Suprapubic skin (tissue), 4 donors: ENCODE results near the gene RRP9. TPM values are rescaled to one million over a fixed set of nuclear protein-coding genes. Genes with fewer than 3 reads are reported as not detected.
"Not testable (repeated sequence)": the region's sequence is repeated elsewhere in the genome, so short reads cannot be mapped to it uniquely, and the experiment has no call there.

Experiments used
- DNase-seq, 2 donors: peaks; one replicate each; pipeline ENCODE4 v3.0.0-alpha.2; 2019; ENCODE audit warnings: low spot score in 2 of 2
- H3K27ac ChIP-seq: fragments of 200-600 bp; sonication (generic); one replicate; pipeline ENCODE4 v1.5.1; 2019
- H3K27me3 ChIP-seq: fragments of 200-600 bp; sonication (generic); one replicate; pipeline ENCODE4 v1.5.1; 2019
- H3K36me3 ChIP-seq: fragments of 200-600 bp; sonication (generic); one replicate; pipeline ENCODE4 v1.5.1; 2019
- H3K4me1 ChIP-seq: fragments of 200-600 bp; sonication (generic); one replicate; pipeline ENCODE4 v1.5.1; 2019
- H3K4me3 ChIP-seq: fragments of 200-600 bp; sonication (generic); one replicate; pipeline ENCODE4 v1.5.1; 2019; ENCODE audit warnings: mild to moderate bottlenecking
- H3K9me3 ChIP-seq: fragments of 200-600 bp; sonication (generic); one replicate; pipeline ENCODE4 v1.5.1; 2019
- EP300 ChIP-seq: sonication (generic); formaldehyde crosslinking; IDR thresholded peaks from one replicate; pipeline ENCODE4 v1.6.1; 2017; ENCODE audit warnings: antibody characterized with exemption
- POLR2A ChIP-seq, 2 donors: fragments of 450-650 bp; IDR thresholded peaks; one replicate each; pipeline ENCODE4 v1.6.1; 2017; ENCODE audit warnings: antibody characterized with exemption in 2 of 2, mild to moderate bottlenecking in 2 of 2, moderate library complexity in 2 of 2
- POLR2AphosphoS5 ChIP-seq, 3 donors: sonication (generic); formaldehyde crosslinking; IDR thresholded peaks; one replicate each; pipeline ENCODE4 v1.6.1; 2017; ENCODE audit warnings: antibody characterized with exemption in 3 of 3
- WGBS: methylation state at CpG from one replicate; pipeline ENCODE4 v1.1.5; 2018; 5-methylcytosine and 5-hydroxymethylcytosine counted together
- total RNA-seq, 4 donors: library from RNA; depleted of rRNA; stranded (reverse); fragments of >200 nt; gene quantifications; one replicate each; pipeline ENCODE4 v1.1.0, GENCODE V29; 2016
- TF ChIP-seq, protein P1 (sequence below), 2 donors: fragments of 200-600 bp in 1 of 2; fragments of 450-650 bp in 1 of 2; sonication (generic) in 1 of 2; IDR thresholded peaks; one replicate each; pipeline ENCODE4 v1.5.1; 2016 to 2019; ENCODE audit warnings: antibody characterized with exemption in 2 of 2, mild to moderate bottlenecking in 1 of 2, moderate library complexity in 1 of 2

The RRP9 gene
- 10 to 100 TPM; 13.4 to 16.7 (median 14.8) TPM for total RNA-seq

GRCh38 chr3:51941798-51942602 is at the start of gene RRP9, which contains the start of gene PARP3:
TSS of gene RRP9 (minus strand) at chr3:51941904. CDS start at chr3:51941867, 37 bp downstream.
TSS of gene PARP3 (plus strand) at chr3:51942363. CDS start at chr3:51943356, 993 bp downstream.
- under 1% methylated on average over 32 of the region's 67 CpGs for WGBS
- H3K36me3 ChIP-seq = peaks cover 21% of the 10 kb centered on the region
- DNase-seq = peak; percentile 100

DNA sequence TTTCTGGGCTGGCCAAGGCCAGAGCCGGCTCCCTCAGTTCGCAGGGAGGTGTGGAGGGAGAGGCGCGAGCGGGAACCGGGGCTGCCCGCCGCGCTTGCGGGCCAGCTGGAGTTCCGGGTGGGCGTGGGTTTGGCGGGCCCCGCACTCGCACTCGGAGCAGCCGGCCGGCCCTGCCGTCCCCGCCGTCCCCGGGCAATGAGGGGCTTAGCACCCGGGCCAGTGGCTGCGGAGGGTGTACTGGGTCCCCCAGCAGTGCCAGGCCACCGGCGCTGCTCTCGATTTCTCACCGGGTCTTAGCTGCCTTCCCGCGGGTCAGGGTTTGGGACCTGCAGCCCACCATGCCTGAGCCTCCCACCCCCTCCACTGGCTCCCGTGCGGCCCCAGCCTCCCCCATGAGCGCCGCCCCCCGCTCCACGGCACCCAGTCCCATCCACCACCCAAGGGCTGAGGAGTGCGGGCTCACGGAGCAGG is 48.8 kb upstream of the RRP9 start:
- not testable (repeated sequence) for DNase-seq, H3K4me3 ChIP-seq, H3K27ac ChIP-seq, H3K9me3 ChIP-seq, H3K27me3 ChIP-seq
- Histone ChIP-seq H3K36me3 (peaks cover 38% of the 10 kb centered on the region), H3K4me1 (peaks cover 23% of the 10 kb centered on the region)
- 92% methylated on average over 7 of the region's 38 CpGs for WGBS

More at GRCh38 chr3:51941798-51942602, at the start of gene RRP9, which contains the start of gene PARP3:
- TF ChIP-seq POLR2AphosphoS5 (IDR thresholded peaks at IDR 0.05) (peak in 2 of 3 donors; percentile 57 to 84), POLR2A (IDR thresholded peaks at IDR 0.05) (peak; percentile 19 to 58), EP300 (no peak)
- TF ChIP-seq, protein P1, sequence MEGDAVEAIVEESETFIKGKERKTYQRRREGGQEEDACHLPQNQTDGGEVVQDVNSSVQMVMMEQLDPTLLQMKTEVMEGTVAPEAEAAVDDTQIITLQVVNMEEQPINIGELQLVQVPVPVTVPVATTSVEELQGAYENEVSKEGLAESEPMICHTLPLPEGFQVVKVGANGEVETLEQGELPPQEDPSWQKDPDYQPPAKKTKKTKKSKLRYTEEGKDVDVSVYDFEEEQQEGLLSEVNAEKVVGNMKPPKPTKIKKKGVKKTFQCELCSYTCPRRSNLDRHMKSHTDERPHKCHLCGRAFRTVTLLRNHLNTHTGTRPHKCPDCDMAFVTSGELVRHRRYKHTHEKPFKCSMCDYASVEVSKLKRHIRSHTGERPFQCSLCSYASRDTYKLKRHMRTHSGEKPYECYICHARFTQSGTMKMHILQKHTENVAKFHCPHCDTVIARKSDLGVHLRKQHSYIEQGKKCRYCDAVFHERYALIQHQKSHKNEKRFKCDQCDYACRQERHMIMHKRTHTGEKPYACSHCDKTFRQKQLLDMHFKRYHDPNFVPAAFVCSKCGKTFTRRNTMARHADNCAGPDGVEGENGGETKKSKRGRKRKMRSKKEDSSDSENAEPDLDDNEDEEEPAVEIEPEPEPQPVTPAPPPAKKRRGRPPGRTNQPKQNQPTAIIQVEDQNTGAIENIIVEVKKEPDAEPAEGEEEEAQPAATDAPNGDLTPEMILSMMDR (IDR thresholded peaks at IDR 0.05) = peak; percentile 98 to 100
- Histone ChIP-seq H3K9me3 (no peaks in the 10 kb centered on the region), H3K27ac (peak within 1 kb of the TSS; percentile 90), H3K27me3 (no peaks in the 10 kb centered on the region), H3K4me3 (peak within 1 kb of the TSS; percentile 82), H3K4me1 (peaks cover 34% of the 10 kb centered on the region)

- TF ChIP-seq POLR2A (IDR thresholded peaks at IDR 0.05) (no peak), POLR2AphosphoS5 (IDR thresholded peaks at IDR 0.05) (no peak), EP300 (no peak)
- TF ChIP-seq, protein P1 (IDR thresholded peaks at IDR 0.05) = no peak
Observed at GRCh38 chr3:51988286-51989146, 46.8 kb upstream of the RRP9 start.

GRCh38 chr3:51987568-51987967 is 45.9 kb upstream of the RRP9 start:
- no peak for DNase-seq
- Histone ChIP-seq H3K27me3 (no peaks in the 10 kb centered on the region), H3K27ac (no peak overlapping the region), H3K4me3 (no peak overlapping the region), H3K36me3 (peaks cover 15% of the 10 kb centered on the region), H3K9me3 (no peaks in the 10 kb centered on the region), H3K4me1 (peaks cover 20% of the 10 kb centered on the region)
- TF ChIP-seq, protein P1 (IDR thresholded peaks at IDR 0.05) = no peak
- TF ChIP-seq POLR2A (IDR thresholded peaks at IDR 0.05) (no peak), POLR2AphosphoS5 (IDR thresholded peaks at IDR 0.05) (no peak), EP300 (no peak)
- WGBS = 91% methylated on average over 6 of the region's 7 CpGs

More at GRCh38 chr3:51988286-51989146, 46.8 kb upstream of the RRP9 start:
- H3K9me3 ChIP-seq = no peaks in the 10 kb centered on the region
- H3K4me1 ChIP-seq = peaks cover 14% of the 10 kb centered on the region
- H3K4me3 ChIP-seq = no peak overlapping the region
- no peak overlapping the region for H3K27ac ChIP-seq
- H3K36me3 ChIP-seq = peaks cover 24% of the 10 kb centered on the region
- WGBS = 75% methylated on average over 14 of the region's 15 CpGs
- no peaks in the 10 kb centered on the region for H3K27me3 ChIP-seq
- no peak for DNase-seq

DNA sequence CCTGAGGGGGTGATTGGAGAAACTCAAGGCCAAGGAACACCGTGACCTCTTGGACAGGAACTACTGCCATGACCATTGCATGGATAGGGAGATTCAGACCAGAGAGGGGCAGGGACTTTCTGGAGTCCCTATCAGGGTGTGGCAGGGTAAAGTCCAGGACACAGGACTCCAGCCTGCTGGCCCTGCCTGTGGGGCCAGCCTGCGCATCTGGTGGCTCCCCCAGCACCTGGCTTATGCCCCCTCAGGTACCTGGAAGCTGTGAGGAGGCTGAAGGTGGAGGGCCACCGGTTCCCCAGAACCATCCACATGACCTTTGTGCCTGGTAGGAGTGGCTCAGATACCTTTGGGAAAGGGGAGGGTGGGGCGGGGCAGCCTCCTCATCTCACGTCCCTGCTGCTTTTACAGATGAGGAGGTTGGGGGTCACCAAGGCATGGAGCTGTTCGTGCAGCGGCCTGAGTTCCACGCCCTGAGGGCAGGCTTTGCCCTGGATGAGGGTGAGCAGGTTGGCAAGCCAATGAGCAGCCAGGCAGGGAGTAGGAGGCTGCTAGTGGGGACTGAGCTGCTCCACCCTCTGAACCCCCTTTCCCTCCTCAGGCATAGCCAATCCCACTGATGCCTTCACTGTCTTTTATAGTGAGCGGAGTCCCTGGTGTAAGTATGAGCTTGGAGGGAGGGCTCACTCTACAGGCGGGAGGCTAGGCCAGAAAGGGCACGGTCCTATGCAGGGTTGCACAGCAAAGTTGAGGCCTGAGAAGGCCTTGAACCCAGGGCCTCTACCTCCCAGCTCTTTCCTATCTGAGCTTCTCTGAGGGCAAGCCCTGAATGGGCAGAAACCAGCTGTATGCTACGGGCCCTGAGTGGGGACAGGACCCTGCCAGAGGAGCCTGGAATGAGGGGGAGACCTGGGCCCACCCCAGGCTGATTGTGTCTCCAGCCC is 44.6 kb upstream of the RRP9 start:
- TF ChIP-seq EP300 (no peak), POLR2A (IDR thresholded peaks at IDR 0.05) (no peak), POLR2AphosphoS5 (IDR thresholded peaks at IDR 0.05) (no peak)
- TF ChIP-seq, protein P1 (IDR thresholded peaks at IDR 0.05) = no peak
- no peak overlapping the region for H3K4me3 ChIP-seq
- peaks cover 33% of the 10 kb centered on the region for H3K4me1 ChIP-seq
- H3K27me3 ChIP-seq = no peaks in the 10 kb centered on the region
- DNase-seq = no peak
- no peak overlapping the region for H3K27ac ChIP-seq
- 70% methylated on average over 8 of the region's 12 CpGs for WGBS
- no peaks in the 10 kb centered on the region for H3K9me3 ChIP-seq
- peaks cover 3% of the 10 kb centered on the region for H3K36me3 ChIP-seq
